Left hindlimb (tissue), 1 donor: ENCODE measurements around the gene MDN1.
"Not testable (repeated sequence)": the region's sequence is repeated elsewhere in the genome, so short reads cannot be mapped to it uniquely, and the experiment has no call there.

Experiments used
- DNase-seq: peaks from one replicate; pipeline ENCODE4 v3.0.0-alpha.2; 2018

Gene MDN1

DNA sequence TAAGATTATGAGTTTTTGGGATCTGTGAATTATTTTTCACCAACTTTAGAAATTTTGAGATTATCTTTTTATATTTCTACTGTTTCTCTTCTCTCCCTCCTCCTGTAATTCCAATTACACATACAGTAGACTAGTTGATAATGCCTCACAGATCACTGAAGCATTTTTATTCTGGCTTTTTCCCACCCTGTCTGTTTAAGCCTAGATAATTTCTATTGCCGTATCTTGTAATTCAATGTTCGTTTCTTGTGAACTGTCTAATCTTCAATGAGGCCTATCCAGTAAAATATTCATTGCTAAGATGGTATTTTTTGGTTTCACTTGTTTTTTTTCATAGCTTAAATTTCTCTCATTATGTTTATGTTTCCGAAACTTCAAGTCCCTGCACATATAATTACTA, 12.0 kb downstream of the MDN1 start:
- DNase-seq = no peak

GRCh38 chr6:89805814-89806371, 13.7 kb downstream of the MDN1 start:
- DNase-seq = no peak

DNA sequence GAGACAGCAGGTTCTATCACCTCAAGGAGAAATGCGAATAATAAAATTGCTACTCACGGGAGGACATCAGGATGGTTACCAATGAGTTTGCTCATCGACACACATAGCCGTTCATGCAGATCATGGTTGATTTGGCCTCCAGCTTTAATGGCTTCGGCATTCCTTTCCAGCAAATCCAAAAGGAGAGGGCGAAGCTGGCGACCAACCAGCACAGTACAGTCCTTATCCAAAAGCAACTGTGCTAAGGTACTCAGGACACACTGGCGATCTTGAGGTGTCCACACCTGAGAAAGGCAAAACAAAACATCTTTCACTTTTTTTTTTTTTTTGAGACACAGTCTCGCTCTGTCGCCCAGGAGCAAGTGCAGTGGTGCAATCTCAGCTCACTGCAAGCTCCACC, 16.3 kb downstream of the MDN1 start:
- DNase-seq = no peak

DNA sequence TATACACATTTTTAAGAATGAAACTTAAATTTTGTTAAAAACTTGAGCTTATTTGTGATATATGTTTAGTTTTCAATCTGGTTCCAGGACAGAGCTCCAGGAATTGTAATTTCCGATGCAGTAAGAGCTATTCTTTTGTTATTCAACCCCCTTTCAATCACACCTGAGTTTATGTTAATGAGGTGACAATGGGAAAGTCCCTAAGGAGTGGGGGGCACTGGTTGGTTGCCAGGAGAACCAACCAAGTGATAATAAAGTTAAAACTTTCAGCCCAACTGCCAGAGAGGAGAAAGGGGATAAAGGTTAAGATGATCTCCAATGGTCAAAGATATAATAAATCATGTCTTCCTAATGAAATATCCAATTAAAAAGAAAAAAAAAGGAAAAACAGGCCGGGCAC, 19.8 kb downstream of the MDN1 start:
- no peak for DNase-seq

GRCh38 chr6:89799096-89799495, 20.5 kb downstream of the MDN1 start:
- no peak for DNase-seq

DNA sequence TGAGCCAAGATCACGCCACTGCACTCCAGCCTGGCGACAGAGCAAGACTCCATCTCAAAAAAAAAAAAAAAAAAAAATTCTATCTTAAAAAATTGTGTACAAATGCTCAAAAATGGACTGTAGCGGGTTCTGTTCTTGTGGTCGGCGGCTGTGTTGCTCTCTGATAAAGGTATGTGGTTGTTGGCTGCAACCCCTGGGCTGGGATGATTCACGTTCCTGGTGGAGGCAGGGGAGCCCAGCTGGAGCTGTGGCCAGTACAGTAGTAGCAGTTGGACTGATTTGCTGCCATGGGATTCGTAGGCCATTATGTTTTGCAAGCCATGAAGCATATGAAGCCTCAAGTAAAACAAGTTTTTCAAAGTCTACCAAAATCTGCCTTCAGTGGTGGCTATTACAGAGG, 22.3 kb downstream of the MDN1 start:
- no peak for DNase-seq

- DNase-seq = no peak
Observed at GRCh38 chr6:89794324-89794723, 25.3 kb downstream of the MDN1 start.

DNA sequence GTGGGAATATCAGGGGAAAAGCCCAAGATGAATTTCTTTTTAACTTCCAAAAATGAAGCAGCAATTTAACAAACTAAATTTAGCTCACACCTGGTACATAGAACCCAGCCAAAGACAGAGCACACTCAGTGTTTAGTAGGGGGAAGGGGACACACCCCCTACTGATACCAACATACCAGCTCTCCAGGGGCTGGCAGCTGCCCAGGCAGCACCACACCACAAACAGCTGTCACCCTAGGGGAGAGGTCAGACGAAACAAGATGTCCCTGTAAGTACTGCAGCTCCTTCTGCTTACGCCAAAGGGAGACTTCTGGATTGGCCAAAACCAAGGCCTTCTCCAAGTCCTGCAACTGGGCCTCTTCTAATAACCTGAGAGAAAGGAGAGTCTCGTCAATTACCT, 26.0 kb downstream of the MDN1 start:
- DNase-seq = no peak

DNA sequence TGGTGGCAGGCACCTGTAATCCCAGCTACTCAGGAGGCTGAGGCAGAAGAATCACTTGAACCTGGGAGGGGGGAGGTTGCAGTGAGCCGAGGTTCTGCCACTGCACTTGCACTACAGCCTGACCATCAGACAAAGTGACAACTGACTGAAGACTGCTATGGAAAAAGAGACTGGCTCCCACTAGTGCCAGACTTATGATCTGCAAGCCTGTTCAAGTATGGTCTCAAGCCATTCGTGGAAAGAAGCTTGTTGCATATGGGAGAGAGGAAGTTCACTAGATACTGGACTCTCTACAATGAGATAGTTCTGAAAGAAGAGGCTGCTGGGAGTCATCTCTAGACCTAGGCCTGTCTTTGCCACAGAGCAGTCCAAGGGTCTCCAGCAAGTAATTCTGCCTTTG, 26.7 kb downstream of the MDN1 start:
- no peak for DNase-seq

- DNase-seq = no peak
Observed at GRCh38 chr6:89790403-89790802, 29.2 kb downstream of the MDN1 start.

- no peak for DNase-seq
Observed at GRCh38 chr6:89789980-89790379, 29.6 kb downstream of the MDN1 start.

GRCh38 chr6:89787660-89788328, 31.8 kb downstream of the MDN1 start:
- no peak for DNase-seq

DNA sequence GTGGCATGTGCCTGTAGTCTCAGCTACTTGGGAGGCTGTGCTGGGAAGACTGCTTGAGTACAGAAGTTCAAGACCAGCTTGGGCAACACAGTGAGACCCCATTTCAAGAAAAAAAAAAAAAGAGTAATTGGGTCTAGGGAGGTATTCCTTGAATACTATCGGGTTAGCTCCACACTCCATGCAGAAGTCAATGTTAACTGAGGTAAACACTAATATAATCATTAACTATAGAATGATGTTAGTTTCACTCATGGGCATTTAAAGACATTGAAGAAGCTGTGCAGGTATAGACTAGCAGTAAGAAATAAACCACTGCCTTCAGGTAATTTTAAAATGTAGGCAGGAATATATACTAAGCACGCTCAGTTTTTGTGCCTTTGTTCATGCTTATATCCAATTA, 32.6 kb downstream of the MDN1 start:
- DNase-seq = no peak

DNA sequence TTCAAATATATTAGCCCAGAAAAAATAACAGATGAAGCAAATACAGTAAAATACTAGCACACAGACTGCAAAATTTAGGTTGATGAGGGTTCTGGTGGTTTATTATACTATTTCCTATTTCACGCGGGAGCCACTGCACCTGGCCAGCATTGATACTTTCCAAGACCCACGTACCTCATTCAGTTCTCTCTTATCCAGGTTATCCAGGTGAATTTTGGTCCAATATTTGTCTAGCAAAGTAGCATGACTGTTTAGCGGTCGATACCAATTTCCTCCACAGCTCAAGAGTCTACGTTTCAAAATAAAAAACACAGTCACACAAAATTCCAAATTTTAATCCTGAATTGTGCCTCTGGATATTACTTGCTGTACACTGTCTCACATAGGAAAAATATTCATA, 34.8 kb downstream of the MDN1 start:
- DNase-seq = no peak

GRCh38 chr6:89783293-89783692, 36.3 kb downstream of the MDN1 start:
- not testable (repeated sequence) for DNase-seq

DNA sequence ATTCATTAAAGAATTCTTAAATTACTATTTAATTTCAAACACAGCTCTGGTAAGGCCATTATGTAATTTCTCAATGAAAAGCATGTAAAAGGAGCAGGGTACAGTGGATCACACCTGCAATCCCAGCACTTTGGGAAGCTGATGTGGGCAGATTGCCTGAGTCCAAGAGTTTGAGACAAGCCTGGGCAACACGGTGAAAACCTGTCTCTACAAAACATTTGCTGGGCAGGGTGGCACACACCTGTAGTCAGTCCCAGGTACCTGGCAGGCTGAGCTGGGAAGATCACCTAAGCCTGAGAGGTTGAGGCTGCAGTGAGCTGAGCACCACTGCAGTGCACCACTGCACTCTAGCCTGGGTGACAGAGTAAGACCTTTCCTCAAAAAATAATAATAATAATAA, 37.4 kb downstream of the MDN1 start:
- no peak for DNase-seq

DNA sequence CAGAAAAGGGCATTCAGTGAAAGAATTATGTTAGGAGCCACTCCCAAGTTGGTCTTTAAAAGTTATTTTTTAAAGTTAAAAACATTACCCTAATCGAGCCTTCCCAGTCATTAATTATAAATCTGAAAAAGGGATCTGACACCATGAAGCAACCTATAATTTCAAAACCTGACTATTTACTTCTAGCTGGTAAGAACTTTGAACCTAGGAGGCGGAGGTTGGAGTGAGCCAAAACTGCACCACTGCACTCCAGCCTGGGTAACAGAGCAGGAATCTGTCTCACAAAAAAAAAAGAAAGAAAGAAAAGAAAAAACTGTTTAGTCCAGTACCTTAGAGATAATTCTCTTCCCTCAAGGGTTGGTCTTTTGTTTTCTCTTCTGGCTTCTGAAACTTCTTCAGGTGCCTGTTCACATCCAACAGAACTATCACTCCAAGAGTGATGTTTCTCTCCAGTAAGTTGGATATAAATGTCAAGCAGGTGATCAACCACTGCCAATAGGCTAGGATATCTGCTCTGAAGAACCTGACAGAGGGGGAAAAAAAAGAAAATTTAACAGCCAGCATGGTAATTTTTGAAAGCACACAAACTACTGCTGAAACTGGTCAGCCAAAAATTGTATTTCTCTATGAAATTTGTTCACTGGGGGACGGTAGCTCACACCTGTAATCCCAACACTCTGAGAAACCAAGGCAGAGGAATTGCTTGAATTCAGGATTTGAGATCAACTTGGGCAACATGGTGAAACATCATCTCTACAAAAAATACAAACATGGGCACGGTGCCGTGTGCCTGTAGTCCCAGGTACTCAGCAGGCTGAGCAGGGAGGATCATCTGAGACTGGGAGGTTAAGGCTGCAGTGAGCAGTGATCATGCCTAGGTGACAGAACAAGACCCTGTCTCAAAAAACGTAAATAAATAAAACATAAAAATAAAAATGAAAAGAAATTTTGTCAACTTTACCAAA, 38.2 kb downstream of the MDN1 start:
- DNase-seq = no peak

- DNase-seq = no peak
Observed at GRCh38 chr6:89777455-89777854, 42.1 kb downstream of the MDN1 start.

GRCh38 chr6:89776583-89777233, 42.9 kb downstream of the MDN1 start:
- no peak for DNase-seq

GRCh38 chr6:89775150-89775549, 44.4 kb downstream of the MDN1 start:
- DNase-seq = no peak

- DNase-seq = no peak
Observed at GRCh38 chr6:89769572-89769971, 50.0 kb downstream of the MDN1 start.

DNA sequence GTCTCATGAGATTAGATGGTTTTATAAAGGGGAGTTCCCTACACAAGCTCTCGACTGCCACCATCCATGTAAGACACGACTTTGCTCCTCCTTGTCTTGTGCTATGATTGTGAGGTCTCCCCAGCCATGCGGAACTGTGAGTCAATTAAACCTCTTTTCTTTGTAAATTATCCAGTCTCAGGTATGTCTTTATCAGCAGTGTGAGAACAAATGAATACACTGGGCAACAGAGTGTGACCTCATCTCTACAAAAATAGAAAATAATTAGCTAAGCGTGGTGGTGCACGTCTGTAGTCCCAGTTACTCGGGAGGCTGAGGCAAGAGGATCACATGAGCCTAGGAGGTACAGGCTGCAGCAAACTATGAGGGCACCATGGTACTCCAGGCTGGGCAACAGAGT, 51.3 kb downstream of the MDN1 start:
- no peak for DNase-seq

GRCh38 chr6:89763550-89763949, 56.0 kb downstream of the MDN1 start:
- no peak for DNase-seq

- no peak for DNase-seq
Observed at GRCh38 chr6:89758830-89759229, 60.8 kb downstream of the MDN1 start.
